ENCODE results near the gene TGFBR1. TPM values are rescaled to one million over a fixed set of nuclear protein-coding genes. Genes with fewer than 3 reads are reported as not detected.

TGFBR1 gene
- total and polyA plus RNA-seq, 2 donors = 17.0 to 19.4 TPM

Other genes starting within 250 kb of the TGFBR1 start
- gene COL15A1, start 161.2 kb upstream of the TGFBR1 start, total RNA-seq = 13.2 TPM
- 3.8 TPM for gene COL15A1, start 161.2 kb upstream of the TGFBR1 start, polyA plus RNA-seq
- 23.2 TPM for gene ALG2, start 116.8 kb downstream of the TGFBR1 start, total RNA-seq
- 31.1 TPM for gene ALG2, start 116.8 kb downstream of the TGFBR1 start, polyA plus RNA-seq
- 197 TPM for gene SEC61B, start 117.2 kb downstream of the TGFBR1 start, total RNA-seq
- gene SEC61B, start 117.2 kb downstream of the TGFBR1 start, polyA plus RNA-seq = 340 TPM

Measured in thymus (tissue), 2 donors.